NCI-H1048 (cell line): ENCODE results near the gene MYB.

Experiments used
- DNase-seq: peaks from one replicate; lab custom pipeline; 2025; lab: John Stamatoyannopoulos, UW

Gene MYB

DNA sequence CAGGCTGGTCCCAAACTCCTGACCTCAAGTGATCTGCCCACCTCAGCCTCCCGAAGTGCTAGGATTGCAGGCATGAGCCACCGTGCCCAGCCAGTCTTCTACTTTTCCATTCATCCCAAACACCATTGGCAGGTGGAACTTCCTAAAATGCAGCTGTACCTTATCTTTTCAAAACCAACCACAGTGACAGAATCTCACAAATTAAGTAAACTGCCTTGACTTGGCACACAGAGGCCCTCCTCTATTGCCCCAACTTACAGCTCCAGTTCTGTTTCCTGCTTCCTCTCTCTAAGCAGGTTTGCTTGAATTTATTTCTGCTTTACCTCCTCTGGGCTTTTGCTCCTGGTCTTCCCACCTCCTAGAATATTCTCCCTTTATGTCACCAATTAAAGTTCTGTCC, 7.6 kb downstream of the MYB start:
- DNase-seq = no peak

DNA sequence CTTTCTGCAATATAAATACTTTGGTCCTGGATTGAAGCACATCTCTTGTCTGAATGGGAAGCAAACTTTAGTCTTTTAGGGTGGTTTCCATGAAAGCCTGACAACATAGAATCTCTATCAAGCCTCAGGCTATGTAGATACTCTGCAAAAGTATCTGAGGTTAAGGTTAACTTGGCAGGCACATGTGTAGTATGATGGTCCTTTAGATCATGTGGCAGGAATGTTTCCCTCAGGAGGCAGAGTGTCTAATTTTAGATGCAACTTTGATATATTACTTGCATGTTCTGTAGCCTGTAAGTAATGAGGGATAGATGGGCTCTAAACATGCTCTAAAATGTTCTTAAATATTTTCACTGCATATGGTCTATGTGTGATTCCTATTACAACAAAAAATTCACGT, 8.2 kb downstream of the MYB start:
- DNase-seq = no peak

DNA sequence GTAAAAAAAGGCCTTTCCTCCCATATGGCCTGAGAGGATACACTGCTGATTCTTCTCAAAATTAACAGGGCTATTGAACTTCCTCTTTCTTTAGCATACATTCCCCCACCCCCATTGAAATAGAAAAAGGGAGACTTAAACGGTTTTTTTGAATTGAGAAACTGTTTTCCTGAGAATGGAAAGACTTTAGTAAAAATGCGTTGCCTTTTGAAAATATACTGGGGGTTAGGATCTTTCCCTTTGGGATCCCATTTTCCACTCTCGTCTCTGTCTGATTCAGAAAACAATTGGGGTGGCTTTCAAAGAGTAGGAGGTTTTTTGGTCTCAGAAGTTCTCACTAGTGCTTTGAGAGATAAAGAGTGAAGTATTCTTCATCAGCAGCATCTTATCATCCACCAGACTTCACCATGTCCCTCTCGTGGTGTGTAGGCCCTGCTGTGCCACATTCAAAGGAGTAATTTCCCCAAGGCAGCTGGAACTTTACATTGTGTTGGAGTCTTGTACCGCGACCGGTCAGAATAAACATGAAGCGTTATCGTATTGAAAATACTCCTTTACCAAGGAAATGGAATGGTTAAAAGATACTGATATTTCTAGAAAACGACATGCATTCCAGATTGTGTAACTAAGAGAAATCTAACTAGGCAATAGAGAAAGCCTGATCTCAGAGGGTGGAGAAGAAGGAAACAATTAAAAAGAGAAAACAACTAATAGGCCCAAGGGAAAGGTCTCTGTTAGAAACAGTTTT, 10.6 kb downstream of the MYB start:
- DNase-seq = no peak

DNA sequence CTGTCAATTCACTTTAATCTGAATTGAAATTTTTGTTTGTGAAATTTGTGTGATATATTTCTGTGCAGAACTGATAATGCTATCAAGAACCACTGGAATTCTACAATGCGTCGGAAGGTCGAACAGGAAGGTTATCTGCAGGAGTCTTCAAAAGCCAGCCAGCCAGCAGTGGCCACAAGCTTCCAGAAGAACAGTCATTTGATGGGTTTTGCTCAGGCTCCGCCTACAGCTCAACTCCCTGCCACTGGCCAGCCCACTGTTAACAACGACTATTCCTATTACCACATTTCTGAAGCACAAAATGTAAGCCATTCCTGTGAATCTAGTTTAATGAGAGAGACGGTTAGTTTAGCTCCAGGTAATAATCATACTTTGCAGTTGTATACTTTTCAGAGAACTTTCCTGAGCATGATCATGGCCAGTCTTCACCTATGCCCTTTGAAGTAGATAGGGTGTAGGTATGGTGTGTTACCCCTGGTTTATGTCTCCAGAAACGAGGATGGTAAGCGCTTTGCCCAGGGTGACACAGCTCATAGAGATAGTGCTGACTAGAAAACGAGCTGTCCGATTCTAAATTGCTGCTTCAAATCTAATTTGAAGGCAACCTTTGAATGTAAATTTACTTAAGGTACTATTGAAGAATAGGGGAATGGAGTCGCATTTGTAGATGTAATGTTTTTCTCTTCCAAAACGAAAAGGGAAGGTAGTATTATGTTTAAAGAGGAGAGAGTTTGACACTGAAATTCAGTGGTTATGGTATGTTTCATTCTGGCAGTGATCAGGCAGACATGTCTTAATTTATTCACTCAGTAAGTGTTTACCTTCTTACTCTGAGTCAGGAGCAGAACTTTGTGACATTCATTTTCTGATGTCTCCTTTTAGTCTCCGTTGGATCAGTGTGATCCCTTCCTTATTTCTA, 11.4 kb downstream of the MYB start:
- no peak for DNase-seq

DNA sequence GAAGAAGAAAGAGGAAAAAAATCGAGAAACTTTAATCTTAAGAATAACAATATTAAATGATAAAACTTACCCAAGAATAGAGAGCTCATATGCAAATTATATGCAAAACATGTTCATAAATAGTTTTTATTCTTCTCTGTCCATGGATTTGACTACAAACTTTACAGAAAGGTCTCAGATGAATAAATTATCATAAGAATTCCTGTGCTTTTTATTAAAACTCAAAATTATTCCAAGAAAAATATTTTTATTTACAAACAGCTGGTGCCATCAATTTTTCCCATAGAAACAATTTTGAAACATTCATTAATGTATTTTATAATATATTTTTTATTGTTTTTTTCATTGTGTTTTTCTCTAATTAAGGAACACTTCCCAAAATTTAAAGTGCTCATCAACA, 12.1 kb downstream of the MYB start:
- DNase-seq = no peak

DNA sequence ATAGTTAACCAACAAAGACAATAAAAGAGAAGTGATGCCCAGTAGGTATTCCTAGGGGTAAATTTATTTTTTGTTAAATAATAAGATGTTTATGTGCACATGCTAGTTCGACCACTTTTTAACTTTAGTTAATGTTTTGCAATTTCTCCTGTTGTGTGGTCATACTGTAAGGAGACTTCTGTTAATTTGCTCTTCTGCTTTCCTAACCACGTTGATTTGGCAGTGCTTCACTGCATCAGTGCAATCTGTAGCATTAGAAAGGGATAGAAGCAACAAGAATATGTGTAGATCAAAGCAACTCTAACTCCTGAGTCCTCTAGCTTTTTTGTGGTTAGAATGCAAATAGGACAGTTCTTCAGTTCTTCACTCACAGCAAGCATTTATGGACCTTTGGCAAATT, 13.9 kb downstream of the MYB start:
- DNase-seq = no peak

DNA sequence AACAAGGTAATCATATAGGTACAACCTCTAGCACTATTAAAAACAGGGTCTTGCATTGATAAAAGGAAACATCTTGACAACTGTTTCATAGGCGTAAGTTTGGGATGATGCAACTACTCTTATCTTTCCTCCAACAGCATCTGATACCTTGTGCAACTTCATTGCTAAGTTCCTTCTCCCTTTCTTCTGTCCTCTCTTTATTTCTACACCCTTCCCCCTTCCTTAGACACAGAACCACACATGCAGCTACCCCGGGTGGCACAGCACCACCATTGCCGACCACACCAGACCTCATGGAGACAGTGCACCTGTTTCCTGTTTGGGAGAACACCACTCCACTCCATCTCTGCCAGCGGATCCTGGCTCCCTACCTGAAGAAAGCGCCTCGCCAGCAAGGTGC, 14.4 kb downstream of the MYB start:
- DNase-seq = no peak

DNA sequence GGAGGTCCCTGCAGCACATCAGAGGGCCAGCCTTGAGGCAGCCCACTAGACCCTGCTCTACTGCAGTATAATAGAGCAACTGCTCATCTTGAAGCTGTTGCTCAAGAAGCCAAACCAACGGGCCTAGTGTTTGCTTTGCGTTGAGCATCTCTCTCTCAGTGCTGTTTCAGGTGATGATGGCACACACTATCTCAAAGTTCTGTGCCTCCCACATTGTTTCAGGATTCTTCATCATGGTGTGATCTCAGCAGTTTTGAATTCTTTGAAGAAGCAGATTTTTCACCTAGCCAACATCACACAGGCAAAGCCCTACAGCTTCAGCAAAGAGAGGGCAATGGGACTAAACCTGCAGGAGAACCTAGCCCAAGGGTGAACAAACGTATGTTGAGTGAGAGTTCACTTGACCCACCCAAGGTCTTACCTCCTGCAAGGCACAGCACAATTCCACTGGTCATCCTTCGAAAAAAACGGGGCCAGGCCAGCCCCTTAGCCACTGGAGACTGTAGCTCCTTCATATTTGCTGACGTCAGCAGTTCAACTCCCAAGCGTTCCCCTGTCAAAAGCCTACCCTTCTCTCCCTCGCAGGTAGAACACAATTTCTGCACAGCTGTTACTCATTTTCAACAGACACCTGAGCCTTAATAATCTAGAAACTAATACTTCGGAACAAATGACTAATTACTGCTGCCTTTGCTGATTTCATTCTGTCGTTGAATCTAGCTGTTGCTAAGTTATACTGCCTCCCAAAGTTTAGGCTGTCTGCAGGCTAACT, 15.8 kb downstream of the MYB start:
- no peak for DNase-seq

DNA sequence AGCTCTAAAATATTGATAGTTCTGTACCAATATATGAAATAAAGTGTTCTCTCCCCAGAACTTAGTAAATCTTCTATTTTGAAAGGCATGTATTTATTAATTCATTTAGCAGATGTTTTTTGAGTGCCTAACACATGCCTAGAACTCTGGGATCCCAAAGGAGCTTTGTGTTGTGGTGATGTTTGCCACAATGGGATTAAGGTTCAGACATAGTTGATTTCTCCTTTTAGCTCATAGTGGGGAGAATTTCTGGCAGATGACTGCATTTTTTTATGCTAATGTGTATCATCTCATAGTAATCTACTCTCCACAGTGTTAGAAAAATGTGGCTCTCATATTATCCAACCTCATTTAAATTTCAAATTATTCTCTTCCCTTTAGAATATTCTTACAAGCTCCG, 21.7 kb downstream of the MYB start:
- no peak for DNase-seq

DNA sequence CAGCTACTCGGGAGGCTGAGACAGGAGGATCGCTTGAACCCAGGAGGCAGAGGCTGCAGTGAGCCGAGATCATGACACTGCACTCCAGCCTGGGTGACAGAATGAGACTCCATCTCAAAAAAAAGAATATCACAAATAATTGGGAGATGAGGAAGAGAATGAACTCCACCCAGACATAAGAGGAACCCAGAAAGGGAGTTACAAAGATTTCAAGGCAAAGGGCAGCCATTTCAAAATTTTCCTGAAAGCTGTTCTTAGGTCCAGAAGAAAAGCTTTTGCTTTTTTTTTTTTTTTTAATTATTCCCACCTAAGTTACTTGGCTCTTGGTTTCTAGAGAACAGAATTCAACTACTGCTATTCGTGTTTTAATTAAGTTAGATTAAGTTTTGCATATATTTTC, 23.8 kb downstream of the MYB start:
- DNase-seq = no peak

DNA sequence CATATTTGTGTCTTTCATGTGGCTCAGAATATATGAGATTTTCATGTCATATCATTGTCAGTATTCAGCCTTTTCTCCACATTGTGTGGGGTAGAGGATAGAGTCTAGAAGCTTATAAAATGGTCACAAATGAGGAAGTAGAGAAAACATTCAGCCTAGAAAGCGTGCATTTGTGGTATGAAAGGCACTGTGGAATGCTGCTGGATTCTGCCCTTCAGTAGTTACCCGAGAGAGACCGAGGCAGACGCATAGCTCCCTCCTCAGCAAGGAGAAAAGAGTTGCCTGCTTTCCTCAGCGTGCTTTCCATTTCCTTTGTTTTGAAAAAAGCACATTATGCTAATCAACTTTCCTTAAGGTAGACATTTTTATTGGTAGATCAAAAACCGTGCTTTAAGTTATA, 28.7 kb downstream of the MYB start:
- DNase-seq = no peak

DNA sequence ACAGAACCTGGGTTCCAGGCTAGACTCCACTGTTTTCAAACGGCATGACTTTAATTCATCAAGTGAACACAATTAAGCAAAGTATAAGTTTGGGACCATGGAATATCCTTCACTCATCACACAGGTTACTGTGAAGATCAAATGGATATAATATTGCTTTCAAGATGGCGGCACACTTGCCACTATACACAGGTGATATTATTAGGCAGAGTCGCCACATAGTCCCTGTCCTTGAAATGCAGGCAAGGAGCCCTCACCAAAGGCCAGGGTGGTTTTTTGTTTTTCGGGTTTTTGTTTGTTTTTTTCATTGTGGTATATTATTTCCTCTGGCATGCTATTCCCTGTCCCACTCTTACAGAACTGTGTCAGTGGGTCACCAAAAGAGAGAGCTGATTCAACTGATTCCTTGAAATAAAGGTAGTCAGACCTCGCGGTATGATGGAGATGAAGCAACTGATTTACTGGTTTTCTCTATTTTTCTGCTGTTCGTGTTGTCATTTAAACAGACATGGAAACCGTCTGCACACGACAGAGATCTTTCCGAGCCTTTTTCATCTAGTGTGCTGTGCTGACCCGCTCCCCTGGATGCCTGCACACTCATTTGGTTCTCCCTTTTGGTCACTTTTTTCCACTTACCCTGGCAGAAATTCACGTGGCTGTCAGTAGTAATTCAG, 29.7 kb downstream of the MYB start:
- no peak for DNase-seq

DNA sequence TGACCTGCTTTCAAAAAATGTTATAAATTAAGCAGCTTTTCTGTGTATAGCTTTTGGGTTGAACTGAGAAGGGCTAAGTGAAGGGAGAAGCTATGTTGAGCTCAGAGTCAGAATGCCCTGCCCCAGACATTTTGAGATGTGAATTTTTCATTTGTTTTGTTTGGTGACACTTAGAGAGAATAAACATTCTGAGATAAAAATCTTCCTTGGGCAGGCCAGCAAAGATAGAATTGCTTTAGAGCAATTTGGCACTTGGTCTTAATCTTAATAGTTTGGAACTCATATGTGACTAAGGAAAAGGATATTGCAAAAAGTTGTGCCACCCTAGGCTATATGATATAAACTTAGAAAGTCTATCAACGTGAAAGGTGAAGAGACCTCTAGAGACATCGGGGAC, 30.2 kb downstream of the MYB start:
- no peak for DNase-seq

DNA sequence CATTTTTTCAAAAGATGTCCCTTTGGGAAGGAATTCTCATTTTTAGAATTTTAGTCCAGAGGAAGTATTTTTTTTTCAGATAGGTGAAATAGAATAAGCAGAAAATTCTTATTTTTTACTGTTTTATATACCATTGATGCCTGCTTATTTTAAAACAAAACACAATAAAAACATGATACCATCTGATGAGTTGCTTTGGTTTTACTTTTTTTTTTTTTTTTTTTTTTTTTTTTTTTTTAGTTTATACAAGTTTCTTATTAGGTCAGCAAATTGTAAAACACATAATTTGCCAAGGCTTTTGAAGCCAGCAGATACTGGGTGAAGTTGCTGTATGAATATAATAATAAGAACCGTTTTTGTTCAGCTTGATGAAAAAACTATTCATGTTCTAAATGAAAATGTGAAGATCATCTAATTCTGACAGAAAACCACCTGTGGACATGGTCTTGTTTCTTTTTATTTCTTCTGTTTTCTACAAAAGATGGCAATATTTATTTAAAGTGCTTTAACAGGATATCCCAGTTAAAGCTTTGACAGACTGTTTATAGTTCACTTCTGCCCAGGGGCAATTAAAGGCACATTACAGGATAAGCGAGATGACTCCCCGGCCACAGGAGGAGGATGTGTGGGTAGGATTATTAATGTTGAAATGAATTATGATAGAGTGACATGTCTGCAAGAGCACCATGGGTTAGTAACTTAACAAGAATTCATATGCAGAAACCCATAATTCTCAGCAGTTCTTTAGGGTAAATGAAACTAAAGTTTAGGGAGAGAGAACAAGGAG, 31.1 kb downstream of the MYB start:
- DNase-seq = no peak

DNA sequence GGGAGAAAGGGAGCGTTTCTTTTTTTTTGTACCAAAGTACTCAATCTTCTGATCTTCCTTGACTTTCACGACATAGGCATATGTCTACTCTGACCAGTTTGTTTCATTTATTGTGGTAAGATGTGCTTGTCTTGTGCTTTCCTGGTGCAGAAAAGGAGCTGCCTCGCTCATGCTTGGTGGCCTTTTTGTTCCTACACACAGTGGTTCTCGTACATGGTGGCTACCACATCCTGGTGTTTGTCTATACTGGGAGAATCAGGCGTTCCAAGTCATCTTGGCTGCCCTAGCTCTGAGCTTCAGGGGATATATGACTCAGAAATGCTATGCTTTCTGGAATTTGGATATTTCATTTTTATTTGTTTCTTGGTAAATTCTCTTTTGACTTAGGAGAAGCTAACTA, 31.8 kb downstream of the MYB start:
- no peak for DNase-seq

DNA sequence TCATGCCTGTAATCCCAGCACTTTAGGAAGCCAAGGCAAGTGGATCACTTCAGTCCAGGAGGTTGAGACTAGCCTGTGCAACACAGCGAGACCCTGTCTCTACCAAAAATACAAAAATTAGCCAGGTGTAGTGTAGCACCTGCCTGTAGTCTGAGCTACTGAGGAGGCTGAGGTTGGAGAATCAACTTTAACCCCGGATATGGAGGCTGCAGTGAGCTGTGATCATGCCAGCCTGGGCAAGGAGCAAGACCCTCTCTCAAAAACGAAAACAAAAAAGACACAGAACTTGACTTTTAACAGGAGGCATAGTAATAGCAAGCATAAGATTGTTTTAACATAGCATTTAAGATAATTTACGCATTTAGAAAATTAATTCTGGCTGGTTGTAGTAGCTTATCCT, 32.5 kb downstream of the MYB start:
- no peak for DNase-seq

DNA sequence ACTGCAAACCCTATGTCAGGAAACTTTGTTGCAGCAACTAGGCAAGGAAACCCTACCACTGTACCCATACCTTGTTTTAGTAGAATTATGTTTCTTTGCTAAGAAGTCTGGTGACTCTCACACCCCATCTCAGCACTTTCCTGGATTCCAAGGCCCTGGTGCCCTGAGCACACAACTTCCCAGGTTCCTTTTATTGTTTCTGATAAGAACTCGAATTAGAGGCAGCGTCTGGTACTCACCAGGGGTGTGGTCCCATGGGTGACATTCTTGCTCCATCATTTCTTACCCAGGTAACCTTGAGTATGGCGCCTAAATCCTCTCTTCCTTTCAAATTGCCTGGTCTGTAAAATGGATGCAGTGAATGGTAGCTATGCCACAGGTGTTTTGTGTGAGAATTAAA, 34.1 kb downstream of the MYB start:
- no peak for DNase-seq

DNA sequence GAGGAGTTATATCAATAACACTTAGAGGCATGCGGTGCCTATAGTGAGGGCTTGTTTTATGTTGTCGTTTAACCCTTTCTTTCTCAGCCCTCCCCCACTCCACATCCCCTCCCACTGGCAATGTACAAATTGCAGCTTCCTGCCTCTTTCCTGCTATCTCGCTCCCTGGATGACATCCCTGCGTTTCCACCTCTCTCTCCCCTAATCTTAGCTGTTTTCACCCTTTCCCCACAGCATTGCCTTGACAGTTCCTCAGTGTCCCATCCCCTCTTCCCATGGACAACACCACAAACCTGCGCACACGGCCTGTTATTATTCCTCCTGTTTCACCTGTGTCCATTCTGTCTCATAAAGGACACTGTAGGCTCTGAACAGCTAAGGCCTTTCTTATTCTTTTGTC, 34.5 kb downstream of the MYB start:
- DNase-seq = no peak

DNA sequence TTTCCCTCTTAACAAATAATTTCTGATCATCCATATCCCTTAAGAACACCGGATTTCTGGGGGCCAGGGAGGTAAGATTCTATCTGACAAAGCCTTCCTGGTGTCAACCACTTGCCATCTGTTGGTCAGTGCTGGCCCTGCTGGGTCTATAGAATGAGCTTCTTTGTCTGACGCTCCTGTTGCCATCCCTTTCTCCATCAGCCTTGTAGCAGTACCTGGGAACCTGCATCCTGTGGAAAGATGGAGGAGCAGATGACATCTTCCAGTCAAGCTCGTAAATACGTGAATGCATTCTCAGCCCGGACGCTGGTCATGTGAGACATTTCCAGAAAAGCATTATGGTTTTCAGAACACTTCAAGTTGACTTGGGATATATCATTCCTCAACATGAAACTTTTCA, 36.6 kb downstream of the MYB start:
- no peak for DNase-seq

DNA sequence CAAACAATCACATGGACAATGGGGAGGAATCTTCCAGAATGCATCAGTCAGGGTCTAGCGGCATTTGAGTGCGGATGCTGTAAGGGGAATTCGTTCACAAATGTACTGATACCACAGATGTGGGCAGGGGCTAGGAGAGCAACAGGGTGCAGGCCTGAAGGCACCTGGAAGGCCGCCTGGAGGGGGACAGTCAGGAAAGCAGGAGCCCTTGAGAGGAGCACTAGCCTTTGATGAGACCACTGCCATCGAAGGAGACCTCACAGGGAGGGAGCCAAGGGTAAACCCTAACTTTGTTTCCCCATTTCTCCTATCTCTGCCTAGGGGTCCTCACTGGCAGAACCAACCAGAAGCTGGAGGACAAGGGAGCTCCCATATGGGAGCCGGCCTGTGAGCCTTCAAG, 38.2 kb downstream of the MYB start:
- no peak for DNase-seq

DNA sequence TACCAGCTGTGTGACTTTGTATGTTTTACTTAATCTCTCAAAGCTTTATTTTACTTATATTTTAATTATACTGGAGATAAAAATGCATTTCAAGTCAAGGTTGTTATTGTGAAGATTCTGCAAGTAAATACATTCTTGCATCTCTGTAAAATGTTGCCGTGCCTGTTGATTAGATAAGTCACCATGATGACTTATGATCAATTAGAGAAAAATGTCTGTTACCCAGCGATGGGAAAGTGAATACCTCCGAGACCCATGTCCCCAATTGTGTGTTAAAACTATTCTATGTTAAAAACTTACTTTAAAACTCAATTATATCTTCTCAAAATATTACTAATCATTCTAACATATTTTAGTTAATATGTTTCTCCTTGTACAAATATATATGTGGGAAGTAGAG, 39.9 kb downstream of the MYB start:
- no peak for DNase-seq
